ENCODE measurements around the gene GSG1. TPM values are rescaled to one million over a fixed set of nuclear protein-coding genes. Genes with fewer than 3 reads are reported as not detected.
"Not testable (repeated sequence)": the region's sequence is repeated elsewhere in the genome, so short reads cannot be mapped to it uniquely, and the experiment has no call there.

Gene GSG1
- total and polyA plus RNA-seq, 9 donors = 5.5 to 23.3 (median 11.2) TPM

DNA sequence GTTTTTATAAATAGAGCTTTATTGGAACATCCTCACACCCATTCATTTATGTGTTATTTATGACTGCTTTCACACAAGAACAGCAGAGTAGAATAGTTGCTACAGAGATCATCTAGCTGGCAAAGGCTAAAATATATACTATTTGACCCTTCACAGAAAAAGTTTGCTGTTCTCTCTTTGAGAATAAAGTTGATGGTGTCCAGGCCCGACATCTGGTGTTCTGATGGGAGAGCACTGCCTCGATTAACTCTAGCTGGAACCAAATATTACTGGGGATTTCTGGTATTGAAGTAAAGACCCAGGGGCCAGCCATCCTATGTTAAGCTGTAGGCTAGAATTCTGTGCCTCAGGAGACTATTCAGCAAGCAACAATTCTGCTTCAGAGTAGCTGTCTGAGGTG lies 37.5 kb downstream of the GSG1 start:
- Histone ChIP-seq H3K27me3 (ENCODE audit: control insufficient read depth, insufficient read depth, low read length) (no peaks in the 10 kb centered on the region), H3K9me3 (replicated peaks; ENCODE audit: control insufficient read depth, low read depth, low read length) (no peaks in the 10 kb centered on the region), H3K36me3 (ENCODE audit: control insufficient read depth, insufficient read depth, low read length) (peaks cover 20% of the 10 kb centered on the region), H3K4me3 (ENCODE audit: low read length) (no peak overlapping the region), H3K27ac (ENCODE audit: low read length) (no peak overlapping the region), H3K4me1 (ENCODE audit: control insufficient read depth, insufficient read depth, low read length) (no peaks in the 10 kb centered on the region)
- no peak for DNase-seq
- 27% methylated on average over 2 of the region's 2 CpGs for WGBS (ENCODE audit: insufficient coverage)

DNA sequence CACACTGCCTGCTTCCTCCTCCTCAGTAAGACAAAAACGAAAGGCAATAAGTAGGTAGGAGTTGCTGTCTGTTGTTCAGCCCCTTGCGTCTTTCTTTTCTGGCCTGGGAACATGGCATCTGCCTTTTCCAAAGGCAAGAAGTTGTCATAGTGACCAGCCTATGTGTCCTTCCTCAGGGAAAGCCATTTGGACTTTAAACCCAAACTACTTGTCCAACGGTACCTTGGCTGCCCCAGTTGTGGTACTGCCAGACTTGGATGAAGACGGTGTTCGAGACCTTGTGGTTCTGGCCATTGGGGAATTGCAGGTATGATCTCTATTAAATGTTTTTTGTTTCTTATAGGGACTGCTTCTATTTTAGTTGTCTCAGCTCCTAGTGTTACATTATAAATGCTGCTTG lies 40.8 kb downstream of the GSG1 start:
- H3K4me3 ChIP-seq (ENCODE audit: low read length) = no peak overlapping the region
- no peaks in the 10 kb centered on the region for H3K9me3 ChIP-seq (replicated peaks; ENCODE audit: control insufficient read depth, low read depth, low read length)
- WGBS (ENCODE audit: insufficient coverage) = 83% methylated on average over 2 of the region's 5 CpGs
- H3K4me1 ChIP-seq (ENCODE audit: control insufficient read depth, insufficient read depth, low read length) = no peaks in the 10 kb centered on the region
- no peak overlapping the region for H3K27ac ChIP-seq (ENCODE audit: low read length)
- no peaks in the 10 kb centered on the region for H3K27me3 ChIP-seq (ENCODE audit: control insufficient read depth, insufficient read depth, low read length)
- peak; percentile 30 for DNase-seq
- peaks cover 29% of the 10 kb centered on the region for H3K36me3 ChIP-seq (ENCODE audit: control insufficient read depth, insufficient read depth, low read length)

- 89% methylated on average over 2 of the region's 5 CpGs for WGBS (ENCODE audit: insufficient coverage)
- no peak for DNase-seq
- no peaks in the 10 kb centered on the region for H3K4me1 ChIP-seq (ENCODE audit: control insufficient read depth, insufficient read depth, low read length)
These were observed 42.1 kb downstream of the GSG1 start for GRCh38 chr12:13061377-13061776.

DNA sequence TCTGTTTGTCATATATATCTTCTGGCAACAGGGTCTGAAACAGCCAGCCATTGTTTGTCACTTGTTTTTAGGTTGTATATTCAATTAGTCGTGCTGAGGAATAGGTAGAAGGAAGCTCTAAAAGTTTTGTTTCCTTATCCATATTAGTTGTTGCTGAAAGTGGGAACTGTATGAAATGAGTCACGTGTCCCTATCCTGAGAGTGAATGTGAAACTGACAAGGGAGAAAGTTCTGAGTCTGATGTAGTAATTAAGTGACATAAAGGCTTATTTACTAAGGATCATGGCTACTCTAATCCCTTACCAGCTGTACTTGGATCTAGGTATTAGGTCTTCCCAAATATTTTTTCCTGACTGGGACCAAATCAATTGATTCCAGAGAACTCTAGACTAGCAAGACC lies 42.9 kb downstream of the GSG1 start:
- no peak for DNase-seq
- WGBS (ENCODE audit: insufficient coverage) = no CpG with 5 or more reads among the region's 2 CpGs
- H3K9me3 ChIP-seq (replicated peaks; ENCODE audit: control insufficient read depth, low read depth, low read length) = no peaks in the 10 kb centered on the region
- no peak overlapping the region for H3K4me3 ChIP-seq (ENCODE audit: low read length)
- peaks cover 29% of the 10 kb centered on the region for H3K36me3 ChIP-seq (ENCODE audit: control insufficient read depth, insufficient read depth, low read length)
- H3K4me1 ChIP-seq (ENCODE audit: control insufficient read depth, insufficient read depth, low read length) = no peaks in the 10 kb centered on the region
- H3K27me3 ChIP-seq (ENCODE audit: control insufficient read depth, insufficient read depth, low read length) = no peaks in the 10 kb centered on the region
- no peak overlapping the region for H3K27ac ChIP-seq (ENCODE audit: low read length)

More at GRCh38 chr12:13061377-13061776, 42.1 kb downstream of the GSG1 start:
- Histone ChIP-seq H3K9me3 (replicated peaks; ENCODE audit: control insufficient read depth, low read depth, low read length) (no peaks in the 10 kb centered on the region), H3K36me3 (ENCODE audit: control insufficient read depth, insufficient read depth, low read length) (peaks cover 29% of the 10 kb centered on the region), H3K4me3 (ENCODE audit: low read length) (no peak overlapping the region), H3K27me3 (ENCODE audit: control insufficient read depth, insufficient read depth, low read length) (no peaks in the 10 kb centered on the region), H3K27ac (ENCODE audit: low read length) (no peak overlapping the region)

DNA sequence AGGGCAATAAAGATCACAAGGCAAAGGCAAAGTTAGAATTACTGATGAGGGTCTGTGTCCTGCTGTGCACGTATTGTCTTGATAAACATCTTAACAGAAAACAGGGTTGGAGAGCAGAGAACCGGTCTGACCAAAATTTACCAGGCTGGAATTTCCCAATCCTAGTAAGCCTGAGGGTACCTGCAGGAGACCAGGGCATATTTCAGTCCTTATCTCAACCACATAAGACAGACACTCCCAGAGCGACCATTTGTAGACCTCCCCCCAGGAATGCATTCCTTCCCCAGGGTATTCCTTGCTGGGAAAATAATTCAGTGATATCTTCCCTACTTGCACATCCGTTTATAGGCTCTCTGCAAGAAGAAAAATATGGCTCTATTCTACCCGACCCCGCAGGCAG lies 49.9 kb downstream of the GSG1 start:
- not testable (repeated sequence) for H3K4me1 ChIP-seq (ENCODE audit: control insufficient read depth, insufficient read depth, low read length); DNase-seq; H3K27me3 ChIP-seq (ENCODE audit: control insufficient read depth, insufficient read depth, low read length); H3K36me3 ChIP-seq (ENCODE audit: control insufficient read depth, insufficient read depth, low read length); H3K27ac ChIP-seq (ENCODE audit: low read length); H3K4me3 ChIP-seq (ENCODE audit: low read length); H3K9me3 ChIP-seq (replicated peaks; ENCODE audit: control insufficient read depth, low read depth, low read length)
- WGBS (ENCODE audit: insufficient coverage) = 90% methylated on average over 3 of the region's 6 CpGs

DNA sequence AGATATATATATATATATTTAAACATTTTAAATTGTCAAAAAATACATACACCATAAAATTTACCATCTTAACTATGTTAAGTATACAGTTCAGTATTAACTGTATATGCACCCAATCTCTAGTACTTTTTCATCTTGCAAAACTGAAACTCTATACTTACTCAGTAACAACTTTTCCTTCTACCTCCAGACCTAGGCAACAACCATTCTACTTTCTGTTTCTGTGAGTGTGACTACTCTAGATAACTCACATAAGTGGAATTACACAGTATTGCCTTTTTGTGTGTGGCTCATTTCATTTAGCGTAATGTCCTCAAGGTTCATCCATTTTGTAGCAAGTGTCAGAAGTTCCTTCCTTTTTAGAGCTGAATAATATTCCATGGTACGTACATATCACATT lies 51.0 kb downstream of the GSG1 start:
- Histone ChIP-seq H3K9me3 (replicated peaks; ENCODE audit: control insufficient read depth, low read depth, low read length) (no peaks in the 10 kb centered on the region), H3K4me1 (ENCODE audit: control insufficient read depth, insufficient read depth, low read length) (no peaks in the 10 kb centered on the region), H3K4me3 (ENCODE audit: low read length) (no peak overlapping the region), H3K27me3 (ENCODE audit: control insufficient read depth, insufficient read depth, low read length) (no peaks in the 10 kb centered on the region), H3K36me3 (ENCODE audit: control insufficient read depth, insufficient read depth, low read length) (no peaks in the 10 kb centered on the region), H3K27ac (ENCODE audit: low read length) (no peak overlapping the region)
- DNase-seq = no peak
- no CpG with 5 or more reads among the region's 2 CpGs for WGBS (ENCODE audit: insufficient coverage)

DNA sequence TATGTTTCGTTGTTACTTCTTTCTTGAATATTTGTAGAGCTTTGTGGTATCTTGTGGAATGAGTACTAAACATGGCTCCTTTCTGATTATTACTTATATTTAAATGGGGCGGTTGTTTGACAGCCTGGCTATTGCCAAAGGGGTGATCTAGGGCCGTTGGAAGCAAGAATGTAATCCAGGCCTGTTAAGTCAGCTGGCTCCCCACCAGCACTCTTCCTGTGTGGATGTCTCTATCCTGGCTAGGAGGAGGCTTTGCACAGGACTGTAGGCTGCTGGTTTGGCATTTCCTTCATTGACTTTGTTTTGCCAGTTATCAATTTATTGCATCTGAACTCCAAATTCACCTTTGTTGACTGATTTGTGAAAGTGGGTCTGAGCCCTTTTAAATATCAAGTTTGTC lies 53.7 kb downstream of the GSG1 start:
- Histone ChIP-seq H3K27me3 (ENCODE audit: control insufficient read depth, insufficient read depth, low read length) (no peaks in the 10 kb centered on the region), H3K27ac (ENCODE audit: low read length) (no peak overlapping the region), H3K9me3 (replicated peaks; ENCODE audit: control insufficient read depth, low read depth, low read length) (no peaks in the 10 kb centered on the region), H3K36me3 (ENCODE audit: control insufficient read depth, insufficient read depth, low read length) (no peaks in the 10 kb centered on the region), H3K4me1 (ENCODE audit: control insufficient read depth, insufficient read depth, low read length) (peaks cover 2% of the 10 kb centered on the region), H3K4me3 (ENCODE audit: low read length) (no peak overlapping the region)
- no CpG with 5 or more reads among the region's 3 CpGs for WGBS (ENCODE audit: insufficient coverage)
- DNase-seq = no peak

DNA sequence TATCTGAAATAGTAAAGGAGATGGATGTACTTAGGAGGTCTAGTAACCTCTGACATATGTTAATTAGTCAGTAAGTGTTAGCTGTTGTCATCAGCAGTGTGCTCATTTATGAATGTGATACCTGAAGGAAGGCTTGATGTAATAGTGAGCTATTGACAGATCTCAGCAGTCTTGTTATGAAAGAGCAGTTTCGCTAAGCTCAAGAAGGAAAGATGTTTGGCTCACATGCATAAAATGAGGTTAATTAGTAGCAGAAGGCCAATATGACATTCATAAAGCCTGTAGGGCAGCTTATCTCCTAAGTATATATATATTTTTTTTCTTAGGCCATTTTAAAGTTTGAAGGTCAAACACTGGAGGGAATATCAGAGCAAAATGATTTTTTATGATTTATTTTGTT lies 56.5 kb downstream of the GSG1 start:
- Histone ChIP-seq H3K4me1 (ENCODE audit: control insufficient read depth, insufficient read depth, low read length) (peaks cover 7% of the 10 kb centered on the region), H3K27me3 (ENCODE audit: control insufficient read depth, insufficient read depth, low read length) (peaks cover 4% of the 10 kb centered on the region), H3K36me3 (ENCODE audit: control insufficient read depth, insufficient read depth, low read length) (no peaks in the 10 kb centered on the region), H3K27ac (ENCODE audit: low read length) (no peak overlapping the region), H3K4me3 (ENCODE audit: low read length) (no peak overlapping the region), H3K9me3 (replicated peaks; ENCODE audit: control insufficient read depth, low read depth, low read length) (no peaks in the 10 kb centered on the region)
- WGBS (ENCODE audit: insufficient coverage) = 80% methylated on average over 1 of the region's 1 CpG
- no peak for DNase-seq

- DNase-seq = no peak
- H3K27ac ChIP-seq (ENCODE audit: low read length) = no peak overlapping the region
- H3K4me3 ChIP-seq (ENCODE audit: low read length) = no peak overlapping the region
- WGBS (ENCODE audit: insufficient coverage) = no CpG with 5 or more reads among the region's 8 CpGs
- H3K27me3 ChIP-seq (ENCODE audit: control insufficient read depth, insufficient read depth, low read length) = peaks cover 4% of the 10 kb centered on the region
- no peaks in the 10 kb centered on the region for H3K36me3 ChIP-seq (ENCODE audit: control insufficient read depth, insufficient read depth, low read length)
- H3K4me1 ChIP-seq (ENCODE audit: control insufficient read depth, insufficient read depth, low read length) = peaks cover 7% of the 10 kb centered on the region
- no peaks in the 10 kb centered on the region for H3K9me3 ChIP-seq (replicated peaks; ENCODE audit: control insufficient read depth, low read depth, low read length)
These were observed 57.7 kb downstream of the GSG1 start for GRCh38 chr12:13045816-13046215.

DNA sequence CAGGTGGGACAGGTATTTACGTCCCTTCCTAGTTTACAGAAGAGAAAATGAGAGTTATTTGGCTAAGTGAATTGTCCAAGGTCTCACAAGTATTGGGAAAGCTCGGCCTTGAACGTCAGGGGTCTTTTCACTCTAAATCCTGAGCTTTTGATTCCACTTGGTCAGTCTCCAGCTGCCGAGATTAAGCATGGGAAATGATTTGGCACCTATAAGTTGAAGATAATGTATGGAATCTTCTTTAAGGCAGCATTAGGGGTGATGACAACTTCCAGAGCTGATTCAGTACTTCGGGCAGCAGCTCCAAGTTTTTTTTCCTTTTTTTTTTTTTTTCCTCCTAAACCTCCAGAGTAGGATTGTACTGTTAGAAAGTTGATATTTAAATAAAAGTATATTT lies 58.6 kb downstream of the GSG1 start:
- Histone ChIP-seq H3K27ac (ENCODE audit: low read length) (no peak overlapping the region), H3K27me3 (ENCODE audit: control insufficient read depth, insufficient read depth, low read length) (peaks cover 4% of the 10 kb centered on the region), H3K9me3 (replicated peaks; ENCODE audit: control insufficient read depth, low read depth, low read length) (no peaks in the 10 kb centered on the region), H3K4me3 (ENCODE audit: low read length) (peak overlapping the region; percentile 94), H3K36me3 (ENCODE audit: control insufficient read depth, insufficient read depth, low read length) (no peaks in the 10 kb centered on the region), H3K4me1 (ENCODE audit: control insufficient read depth, insufficient read depth, low read length) (peaks cover 7% of the 10 kb centered on the region)
- WGBS (ENCODE audit: insufficient coverage) = 0% methylated on average over 2 of the region's 5 CpGs
- DNase-seq = peak; percentile 43
